HepG2 (cell line): ENCODE measurements around the gene SETD1A. TPM values are rescaled to one million over a fixed set of nuclear protein-coding genes. Genes with fewer than 3 reads are reported as not detected.

Experiments
- ETV5 ChIP-seq: IDR thresholded peaks from 2 replicates; pipeline ENCODE4 v1.6.1; 2018; ENCODE audit warnings: missing biosample characterization, missing genetic modification reagents, inconsistent platforms, borderline replicate concordance
- FOSL2 ChIP-seq: sonication (generic); formaldehyde crosslinking; IDR thresholded peaks from 2 replicates; pipeline ENCODE4 v1.4.0; 2020; ENCODE audit warnings: missing genetic modification reagents
- FOXJ3 ChIP-seq: sonication (generic); formaldehyde crosslinking; IDR thresholded peaks from 2 replicates; pipeline ENCODE4 v1.4.0; 2020; ENCODE audit warnings: missing genetic modification reagents, mild to moderate bottlenecking, borderline replicate concordance
- GPBP1L1 ChIP-seq: sonication (generic); formaldehyde crosslinking; IDR thresholded peaks from 2 replicates; pipeline ENCODE4 v1.5.0; 2020; ENCODE audit warnings: mild to moderate bottlenecking, missing genetic modification reagents
- IRF2 ChIP-seq: IDR thresholded peaks from 2 replicates; pipeline ENCODE4 v1.6.1; 2018; ENCODE audit warnings: missing genetic modification reagents, missing compliant biosample characterization
- KDM3A ChIP-seq: IDR thresholded peaks from 2 replicates; pipeline ENCODE4 v1.6.1; 2018; ENCODE audit warnings: low read depth, missing compliant biosample characterization
- MAFF ChIP-seq: IDR thresholded peaks from 2 replicates; pipeline ENCODE4 v1.6.1; 2011; ENCODE audit warnings: low read depth, low read length, improper control_type of control experiment
- MYC ChIP-seq: sonication (generic); formaldehyde crosslinking; IDR thresholded peaks from 2 replicates; pipeline ENCODE4 v1.9.0; 2021; ENCODE audit warnings: missing genetic modification reagents, borderline replicate concordance
- SPEN ChIP-seq: sonication (generic); formaldehyde crosslinking; IDR thresholded peaks from 2 replicates; pipeline ENCODE4 v1.5.1; 2020; ENCODE audit warnings: low read depth, mild to moderate bottlenecking, missing genetic modification reagents
- ZMYM4 ChIP-seq: sonication (generic); formaldehyde crosslinking; IDR thresholded peaks from 2 replicates; pipeline ENCODE4 v1.8.1; 2023; ENCODE audit warnings: mild to moderate bottlenecking, missing genetic modification reagents
- ZNF18 ChIP-seq: sonication (generic); formaldehyde crosslinking; IDR thresholded peaks from 2 replicates; pipeline ENCODE4 v1.8.0; 2022; ENCODE audit warnings: mild to moderate bottlenecking, missing genetic modification reagents; ENCODE audit not compliant: insufficient replicate concordance
- ZNF276 ChIP-seq: sonication (generic); formaldehyde crosslinking; IDR thresholded peaks from 2 replicates; pipeline ENCODE4 v1.4.0; 2020; ENCODE audit warnings: mild to moderate bottlenecking, low read depth, missing genetic modification reagents
- ZNF331 ChIP-seq: sonication (generic); formaldehyde crosslinking; IDR thresholded peaks from 2 replicates; pipeline ENCODE4 v1.4.0; 2020; ENCODE audit warnings: missing genetic modification reagents
- ZNF547 ChIP-seq: sonication (generic); formaldehyde crosslinking; IDR thresholded peaks from 2 replicates; pipeline ENCODE4 v1.5.1; 2020; ENCODE audit warnings: mild to moderate bottlenecking, missing genetic modification reagents
- ZNF879 ChIP-seq: sonication (generic); formaldehyde crosslinking; IDR thresholded peaks from 2 replicates; pipeline ENCODE4 v1.8.1; 2023; ENCODE audit warnings: missing genetic modification reagents
- ZNF891 ChIP-seq: sonication (generic); formaldehyde crosslinking; IDR thresholded peaks from 2 replicates; pipeline ENCODE4 v1.5.0; 2020; ENCODE audit warnings: mild to moderate bottlenecking, missing genetic modification reagents
- polyA plus RNA-seq, 8 experiments: library from polyadenylated mRNA; depleted of rRNA in 3 of 8; stranded (reverse) in 7 of 8; unstranded in 1 of 8; fragments of >200 nt; fragmentation: Illumina TruSeq in 4 of 8; extraction: Trizol in 4 of 8; gene quantifications; 2 replicates each; pipeline versions ENCODE4 v1.2.1 to v1.2.3, GENCODE V29; 2011 to 2016; ENCODE audit warnings: low read depth in 4 of 8, missing spikeins in 1 of 8, mixed read lengths in 1 of 8; ENCODE audit not compliant: insufficient read depth in 1 of 8
- total RNA-seq, 5 experiments: library from RNA; depleted of rRNA; stranded (reverse); fragments of >200 nt; fragmentation: Illumina TruSeq; extraction: Trizol; gene quantifications; 2 replicates each; pipeline ENCODE4 v1.2.3, GENCODE V29; 2016; ENCODE audit warnings: low read depth in 1 of 5
- TF ChIP-seq, protein P1 (sequence below): sonication (generic); formaldehyde crosslinking; IDR thresholded peaks from 2 replicates; pipeline ENCODE4 v1.4.0; 2020; ENCODE audit warnings: missing genetic modification reagents, borderline replicate concordance
- TF ChIP-seq, protein P2 (sequence below): sonication (generic); formaldehyde crosslinking; IDR thresholded peaks from 2 replicates; pipeline ENCODE4 v1.4.0; 2020; ENCODE audit warnings: missing genetic modification reagents, borderline replicate concordance

The SETD1A gene
- total and polyA plus RNA-seq, 2 of the 13 experiments (the other 11 are each of a cell fraction or from before 2014, with no cell fraction given): 3.8 to 5.6 TPM

DNA sequence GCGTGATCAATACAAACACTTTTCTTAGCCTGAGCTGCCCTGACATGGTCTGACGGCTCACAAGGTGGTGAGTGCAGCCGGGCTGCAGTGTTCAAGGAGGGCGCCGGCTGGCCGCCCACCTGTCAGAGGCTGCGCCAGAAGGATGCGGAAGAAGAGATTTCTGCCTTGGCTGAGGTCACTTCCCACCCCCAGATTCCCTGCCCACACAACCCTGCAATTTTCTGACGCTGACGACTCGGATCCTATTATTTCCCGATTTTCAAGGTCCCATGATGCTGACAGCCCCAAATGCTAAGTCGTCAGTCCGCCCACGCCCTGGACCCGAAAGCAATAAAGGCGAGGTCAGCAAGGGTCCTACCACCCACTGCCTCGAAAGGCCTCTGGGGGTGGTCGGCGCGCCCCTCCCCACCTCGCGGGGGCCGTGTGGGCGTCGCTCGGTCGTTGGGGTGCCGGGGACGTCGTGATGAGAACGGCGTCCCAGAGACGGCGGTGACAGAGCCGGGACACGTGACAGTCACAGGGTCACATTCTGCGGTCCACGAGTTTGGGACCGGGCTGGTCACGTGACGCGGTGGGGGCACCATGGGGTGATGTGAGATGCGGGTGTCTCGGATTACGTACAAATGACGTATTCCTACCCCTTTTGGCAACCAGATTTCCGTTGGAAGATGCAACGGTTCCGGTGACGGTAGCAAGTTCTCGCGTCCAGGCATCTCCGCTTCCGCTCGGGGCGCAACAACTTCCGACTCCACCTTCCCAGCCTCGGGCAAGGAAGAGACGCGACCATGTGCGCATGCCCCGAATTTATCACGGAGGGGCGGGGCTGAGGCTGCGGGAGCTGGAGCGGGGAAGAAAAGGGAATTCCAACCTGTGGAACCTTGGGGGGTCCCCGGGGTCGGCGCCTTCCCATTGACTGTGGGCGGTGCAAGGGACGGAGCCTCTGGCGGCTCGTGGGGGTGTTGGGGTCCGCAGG is 75.5 kb downstream of the SETD1A start, which contains the start of gene STX4 (continued):
- TF ChIP-seq, protein P1, sequence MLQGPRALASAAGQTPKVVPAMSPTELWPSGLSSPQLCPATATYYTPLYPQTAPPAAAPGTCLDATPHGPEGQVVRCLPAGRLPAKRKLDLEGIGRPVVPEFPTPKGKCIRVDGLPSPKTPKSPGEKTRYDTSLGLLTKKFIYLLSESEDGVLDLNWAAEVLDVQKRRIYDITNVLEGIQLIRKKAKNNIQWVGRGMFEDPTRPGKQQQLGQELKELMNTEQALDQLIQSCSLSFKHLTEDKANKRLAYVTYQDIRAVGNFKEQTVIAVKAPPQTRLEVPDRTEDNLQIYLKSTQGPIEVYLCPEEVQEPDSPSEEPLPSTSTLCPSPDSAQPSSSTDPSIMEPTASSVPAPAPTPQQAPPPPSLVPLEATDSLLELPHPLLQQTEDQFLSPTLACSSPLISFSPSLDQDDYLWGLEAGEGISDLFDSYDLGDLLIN: peak; percentile 33; the same call in 1 of the 2 replicates
- TF ChIP-seq ZNF879 (CRISPR knock-in tag): no peak
- TF ChIP-seq MYC (CRISPR knock-in tag): peak; percentile 87; the same call in 1 of the 2 replicates
- TF ChIP-seq GPBP1L1 (CRISPR knock-in tag): no peak
- TF ChIP-seq ZMYM4 (CRISPR knock-in tag): peak; percentile 89
- TF ChIP-seq ETV5 (CRISPR knock-in tag): peak; percentile 75; the same call in 1 of the 2 replicates
- peak; percentile 90; the same call in 1 of the 2 replicates for TF ChIP-seq ZNF891
- TF ChIP-seq IRF2 (CRISPR knock-in tag): peak; percentile 82
- TF ChIP-seq FOXJ3: no peak
- no peak for TF ChIP-seq ZNF18 (CRISPR knock-in tag)
- peak; percentile 58; the same call in 1 of the 2 replicates for TF ChIP-seq ZNF276 (CRISPR knock-in tag)
- TF ChIP-seq, protein P2, sequence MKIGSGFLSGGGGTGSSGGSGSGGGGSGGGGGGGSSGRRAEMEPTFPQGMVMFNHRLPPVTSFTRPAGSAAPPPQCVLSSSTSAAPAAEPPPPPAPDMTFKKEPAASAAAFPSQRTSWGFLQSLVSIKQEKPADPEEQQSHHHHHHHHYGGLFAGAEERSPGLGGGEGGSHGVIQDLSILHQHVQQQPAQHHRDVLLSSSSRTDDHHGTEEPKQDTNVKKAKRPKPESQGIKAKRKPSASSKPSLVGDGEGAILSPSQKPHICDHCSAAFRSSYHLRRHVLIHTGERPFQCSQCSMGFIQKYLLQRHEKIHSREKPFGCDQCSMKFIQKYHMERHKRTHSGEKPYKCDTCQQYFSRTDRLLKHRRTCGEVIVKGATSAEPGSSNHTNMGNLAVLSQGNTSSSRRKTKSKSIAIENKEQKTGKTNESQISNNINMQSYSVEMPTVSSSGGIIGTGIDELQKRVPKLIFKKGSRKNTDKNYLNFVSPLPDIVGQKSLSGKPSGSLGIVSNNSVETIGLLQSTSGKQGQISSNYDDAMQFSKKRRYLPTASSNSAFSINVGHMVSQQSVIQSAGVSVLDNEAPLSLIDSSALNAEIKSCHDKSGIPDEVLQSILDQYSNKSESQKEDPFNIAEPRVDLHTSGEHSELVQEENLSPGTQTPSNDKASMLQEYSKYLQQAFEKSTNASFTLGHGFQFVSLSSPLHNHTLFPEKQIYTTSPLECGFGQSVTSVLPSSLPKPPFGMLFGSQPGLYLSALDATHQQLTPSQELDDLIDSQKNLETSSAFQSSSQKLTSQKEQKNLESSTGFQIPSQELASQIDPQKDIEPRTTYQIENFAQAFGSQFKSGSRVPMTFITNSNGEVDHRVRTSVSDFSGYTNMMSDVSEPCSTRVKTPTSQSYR (CRISPR knock-in tag): no peak
- TF ChIP-seq KDM3A: 0 out of 2 replicates have a peak, but pooled peaks have one; percentile 69
- TF ChIP-seq ZNF331 (CRISPR knock-in tag): peak; percentile 26
- peak; percentile 95 for TF ChIP-seq SPEN
- peak; percentile 99 for TF ChIP-seq ZNF547
- peak; percentile 62; the same call in 1 of the 2 replicates for TF ChIP-seq FOSL2
- TF ChIP-seq MAFF: no peak
